Measurements from ENCODE around the gene TRAK1.

DNA sequence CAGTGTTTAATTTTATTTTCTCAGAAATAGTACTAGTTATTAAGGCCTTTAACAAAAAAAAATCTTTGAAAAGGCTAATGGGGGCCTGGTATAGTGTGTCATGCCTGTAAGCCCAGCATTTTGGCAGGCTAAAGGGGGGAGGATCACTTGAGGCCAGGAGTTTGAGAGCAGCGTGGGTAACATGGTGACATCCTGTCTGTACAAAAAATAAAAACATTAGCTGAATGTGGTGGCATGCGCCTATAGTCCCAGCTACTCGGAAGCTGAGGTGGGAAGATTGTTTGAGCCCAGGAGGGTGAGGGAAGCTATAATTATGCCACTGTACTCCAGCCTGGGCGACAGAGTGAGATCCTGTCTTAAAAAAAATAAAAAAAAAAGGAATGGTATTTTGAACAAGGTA is 61.9 kb downstream of the TRAK1 start:
- TF ChIP-seq, protein P1, sequence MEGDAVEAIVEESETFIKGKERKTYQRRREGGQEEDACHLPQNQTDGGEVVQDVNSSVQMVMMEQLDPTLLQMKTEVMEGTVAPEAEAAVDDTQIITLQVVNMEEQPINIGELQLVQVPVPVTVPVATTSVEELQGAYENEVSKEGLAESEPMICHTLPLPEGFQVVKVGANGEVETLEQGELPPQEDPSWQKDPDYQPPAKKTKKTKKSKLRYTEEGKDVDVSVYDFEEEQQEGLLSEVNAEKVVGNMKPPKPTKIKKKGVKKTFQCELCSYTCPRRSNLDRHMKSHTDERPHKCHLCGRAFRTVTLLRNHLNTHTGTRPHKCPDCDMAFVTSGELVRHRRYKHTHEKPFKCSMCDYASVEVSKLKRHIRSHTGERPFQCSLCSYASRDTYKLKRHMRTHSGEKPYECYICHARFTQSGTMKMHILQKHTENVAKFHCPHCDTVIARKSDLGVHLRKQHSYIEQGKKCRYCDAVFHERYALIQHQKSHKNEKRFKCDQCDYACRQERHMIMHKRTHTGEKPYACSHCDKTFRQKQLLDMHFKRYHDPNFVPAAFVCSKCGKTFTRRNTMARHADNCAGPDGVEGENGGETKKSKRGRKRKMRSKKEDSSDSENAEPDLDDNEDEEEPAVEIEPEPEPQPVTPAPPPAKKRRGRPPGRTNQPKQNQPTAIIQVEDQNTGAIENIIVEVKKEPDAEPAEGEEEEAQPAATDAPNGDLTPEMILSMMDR (conservative IDR thresholded peaks at IDR 0.05; ENCODE audit: low read length), result no peak
- no peak for TF ChIP-seq EZH2phosphoT487 (IDR thresholded peaks at IDR 0.05; ENCODE audit: borderline replicate concordance, low read depth, low read length)

All from OCI-LY7 (cell line).